Measurements from ENCODE around the gene PTPRG. TPM values are rescaled to one million over a fixed set of nuclear protein-coding genes. Genes with fewer than 3 reads are reported as not detected.

PTPRG gene
- total RNA-seq, 2 experiments from 2014 or later, result 0.03 to 0.05 TPM

DNA sequence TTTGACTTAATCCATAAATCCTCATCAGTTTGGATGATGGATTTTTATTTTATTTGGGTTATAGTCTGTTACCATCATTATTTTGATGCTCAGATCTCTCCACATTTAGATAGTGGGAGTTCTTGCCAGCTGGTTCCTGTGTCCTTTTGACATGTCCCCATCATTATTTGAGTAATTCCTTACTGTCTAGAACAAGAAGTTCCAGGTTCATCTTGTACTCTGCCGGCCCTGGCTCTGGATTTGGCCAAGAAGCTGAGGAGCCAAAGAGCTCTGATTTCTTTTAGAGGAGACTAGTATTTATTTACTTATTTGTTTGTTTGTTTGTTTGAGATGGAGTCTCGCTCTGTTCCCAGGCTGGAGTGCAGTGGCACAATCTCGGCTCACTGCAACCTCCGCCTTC is 54.3 kb downstream of the PTPRG start:
- Histone ChIP-seq H3K4me3 (ENCODE audit: low read length) (no peak overlapping the region), H3K27ac (ENCODE audit: low read depth in 1 of 2, low read length in 2 of 2) (no peak overlapping the region), H3K36me3 (ENCODE audit: insufficient read depth, low read length) (no peaks in the 10 kb centered on the region), H3K27me3 (ENCODE audit: control insufficient read depth in 1 of 2, insufficient read depth in 2 of 2, low read length in 2 of 2) (no peaks in the 10 kb centered on the region), H3K4me1 (ENCODE audit: insufficient read depth, low read length) (no peaks in the 10 kb centered on the region), H3K9me3 (ENCODE audit: control insufficient read depth in 1 of 2, insufficient read depth in 1 of 2, low read length in 2 of 2) (peaks cover 0 to 9% of the 10 kb centered on the region in 2 experiments)
- H3K36me3 Mint-ChIP-seq (ENCODE audit: low read depth), result no peaks in the 10 kb centered on the region
- H3K4me1 Mint-ChIP-seq (ENCODE audit: low read depth), result no peaks in the 10 kb centered on the region
- peaks cover 12% of the 10 kb centered on the region for H3K27me3 Mint-ChIP-seq
- TF ChIP-seq, protein P1, sequence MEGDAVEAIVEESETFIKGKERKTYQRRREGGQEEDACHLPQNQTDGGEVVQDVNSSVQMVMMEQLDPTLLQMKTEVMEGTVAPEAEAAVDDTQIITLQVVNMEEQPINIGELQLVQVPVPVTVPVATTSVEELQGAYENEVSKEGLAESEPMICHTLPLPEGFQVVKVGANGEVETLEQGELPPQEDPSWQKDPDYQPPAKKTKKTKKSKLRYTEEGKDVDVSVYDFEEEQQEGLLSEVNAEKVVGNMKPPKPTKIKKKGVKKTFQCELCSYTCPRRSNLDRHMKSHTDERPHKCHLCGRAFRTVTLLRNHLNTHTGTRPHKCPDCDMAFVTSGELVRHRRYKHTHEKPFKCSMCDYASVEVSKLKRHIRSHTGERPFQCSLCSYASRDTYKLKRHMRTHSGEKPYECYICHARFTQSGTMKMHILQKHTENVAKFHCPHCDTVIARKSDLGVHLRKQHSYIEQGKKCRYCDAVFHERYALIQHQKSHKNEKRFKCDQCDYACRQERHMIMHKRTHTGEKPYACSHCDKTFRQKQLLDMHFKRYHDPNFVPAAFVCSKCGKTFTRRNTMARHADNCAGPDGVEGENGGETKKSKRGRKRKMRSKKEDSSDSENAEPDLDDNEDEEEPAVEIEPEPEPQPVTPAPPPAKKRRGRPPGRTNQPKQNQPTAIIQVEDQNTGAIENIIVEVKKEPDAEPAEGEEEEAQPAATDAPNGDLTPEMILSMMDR (IDR thresholded peaks at IDR 0.05), result no peak
- ATAC-seq (ENCODE audit: poor library complexity) (no peak), DNase-seq (no peak)
- no peak overlapping the region for H3K27ac Mint-ChIP-seq
- intact Hi-C loops (cut with DNase I, micrococcal nuclease), result no loop called here
- ChIA-PET CTCF (no interaction called here), POLR2A (no interaction called here)
- no peak overlapping the region for H3K4me3 Mint-ChIP-seq
- no peaks in the 10 kb centered on the region for H3K9me3 Mint-ChIP-seq

DNA sequence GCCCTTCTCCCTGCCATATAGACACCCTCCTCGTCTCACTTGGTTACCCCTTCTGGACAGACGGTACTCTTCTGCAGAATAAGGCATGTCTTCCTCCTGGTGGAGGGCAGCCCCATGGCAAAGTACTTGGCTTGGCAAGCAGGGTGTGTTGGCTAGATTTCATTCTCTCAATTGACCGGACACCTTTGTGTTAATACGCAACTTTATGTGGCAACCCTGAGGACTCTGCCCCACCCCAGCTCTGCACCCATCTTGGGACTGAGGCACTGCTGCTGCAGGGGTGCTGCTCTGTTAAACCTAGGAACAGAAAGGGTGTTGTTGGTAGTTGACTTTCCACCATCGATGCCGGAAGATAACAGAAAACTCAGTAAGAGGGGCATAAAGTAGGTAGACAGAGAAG is 55.2 kb downstream of the PTPRG start:
- Histone ChIP-seq H3K4me3 (ENCODE audit: low read length) (no peak overlapping the region), H3K27me3 (ENCODE audit: control insufficient read depth in 1 of 2, insufficient read depth in 2 of 2, low read length in 2 of 2) (no peaks in the 10 kb centered on the region), H3K9me3 (ENCODE audit: control insufficient read depth in 1 of 2, insufficient read depth in 1 of 2, low read length in 2 of 2) (peaks cover 0 to 9% of the 10 kb centered on the region in 2 experiments), H3K27ac (ENCODE audit: low read depth in 1 of 2, low read length in 2 of 2) (no peak overlapping the region), H3K4me1 (ENCODE audit: insufficient read depth, low read length) (no peaks in the 10 kb centered on the region), H3K36me3 (ENCODE audit: insufficient read depth, low read length) (no peaks in the 10 kb centered on the region)
- no peaks in the 10 kb centered on the region for H3K9me3 Mint-ChIP-seq
- peaks cover 12% of the 10 kb centered on the region for H3K27me3 Mint-ChIP-seq
- H3K4me3 Mint-ChIP-seq, result no peak overlapping the region
- ChIA-PET CTCF (no interaction called here), POLR2A (no interaction called here)
- intact Hi-C loops (cut with DNase I, micrococcal nuclease), result no loop called here
- DNase-seq, result no peak
- no peak for ATAC-seq (ENCODE audit: poor library complexity)
- H3K4me1 Mint-ChIP-seq (ENCODE audit: low read depth), result no peaks in the 10 kb centered on the region
- TF ChIP-seq, protein P1 (IDR thresholded peaks at IDR 0.05), result no peak
- H3K27ac Mint-ChIP-seq, result no peak overlapping the region
- H3K36me3 Mint-ChIP-seq (ENCODE audit: low read depth), result no peaks in the 10 kb centered on the region

DNA sequence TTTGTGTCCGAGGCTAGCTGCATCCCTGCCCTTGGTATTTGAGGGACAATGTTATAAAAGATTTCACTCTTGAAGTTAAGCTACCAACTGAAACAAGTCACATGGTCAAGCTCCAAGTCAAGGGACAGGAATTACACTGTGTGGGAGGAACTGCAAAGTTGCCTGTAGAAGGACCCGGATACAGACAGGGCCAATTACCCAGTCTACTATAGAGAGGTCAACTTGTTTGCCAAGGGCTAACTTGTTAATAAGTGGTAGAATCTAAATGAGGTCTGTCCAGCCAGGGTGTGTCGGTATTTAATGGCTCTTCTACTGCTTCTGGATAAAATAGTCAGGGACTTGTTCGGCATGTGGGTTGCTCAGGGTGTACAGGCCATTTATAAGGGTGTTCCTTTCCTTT is 55.7 kb downstream of the PTPRG start:
- H3K4me3 Mint-ChIP-seq, result no peak overlapping the region
- no peaks in the 10 kb centered on the region for H3K4me1 Mint-ChIP-seq (ENCODE audit: low read depth)
- peaks cover 12% of the 10 kb centered on the region for H3K27me3 Mint-ChIP-seq
- ATAC-seq (ENCODE audit: poor library complexity) (no peak), DNase-seq (no peak)
- H3K36me3 ChIP-seq (ENCODE audit: insufficient read depth, low read length), result no peaks in the 10 kb centered on the region
- no peak overlapping the region for H3K4me3 ChIP-seq (ENCODE audit: low read length)
- intact Hi-C loops (cut with DNase I, micrococcal nuclease), result no loop called here
- no peak overlapping the region for H3K27ac Mint-ChIP-seq
- no peaks in the 10 kb centered on the region for H3K4me1 ChIP-seq (ENCODE audit: insufficient read depth, low read length)
- no peaks in the 10 kb centered on the region for H3K9me3 Mint-ChIP-seq
- H3K36me3 Mint-ChIP-seq (ENCODE audit: low read depth), result no peaks in the 10 kb centered on the region
- ChIA-PET POLR2A (no interaction called here), CTCF (no interaction called here)
- no peak overlapping the region for H3K27ac ChIP-seq (ENCODE audit: low read depth in 1 of 2, low read length in 2 of 2)
- no peaks in the 10 kb centered on the region for H3K27me3 ChIP-seq (ENCODE audit: control insufficient read depth in 1 of 2, insufficient read depth in 2 of 2, low read length in 2 of 2)
- peaks cover 0 to 9% of the 10 kb centered on the region in 2 experiments for H3K9me3 ChIP-seq (ENCODE audit: control insufficient read depth in 1 of 2, insufficient read depth in 1 of 2, low read length in 2 of 2)
- TF ChIP-seq, protein P1 (IDR thresholded peaks at IDR 0.05), result no peak

Data from CD4-positive, alpha-beta T cell (primary cell).